ENCODE measurements around the gene PRDM12. TPM values are rescaled to one million over a fixed set of nuclear protein-coding genes. Genes with fewer than 3 reads are reported as not detected.

Gene PRDM12
- total RNA-seq, 4 donors from 2014 or later = 0.21 TPM; not detected in 3

DNA sequence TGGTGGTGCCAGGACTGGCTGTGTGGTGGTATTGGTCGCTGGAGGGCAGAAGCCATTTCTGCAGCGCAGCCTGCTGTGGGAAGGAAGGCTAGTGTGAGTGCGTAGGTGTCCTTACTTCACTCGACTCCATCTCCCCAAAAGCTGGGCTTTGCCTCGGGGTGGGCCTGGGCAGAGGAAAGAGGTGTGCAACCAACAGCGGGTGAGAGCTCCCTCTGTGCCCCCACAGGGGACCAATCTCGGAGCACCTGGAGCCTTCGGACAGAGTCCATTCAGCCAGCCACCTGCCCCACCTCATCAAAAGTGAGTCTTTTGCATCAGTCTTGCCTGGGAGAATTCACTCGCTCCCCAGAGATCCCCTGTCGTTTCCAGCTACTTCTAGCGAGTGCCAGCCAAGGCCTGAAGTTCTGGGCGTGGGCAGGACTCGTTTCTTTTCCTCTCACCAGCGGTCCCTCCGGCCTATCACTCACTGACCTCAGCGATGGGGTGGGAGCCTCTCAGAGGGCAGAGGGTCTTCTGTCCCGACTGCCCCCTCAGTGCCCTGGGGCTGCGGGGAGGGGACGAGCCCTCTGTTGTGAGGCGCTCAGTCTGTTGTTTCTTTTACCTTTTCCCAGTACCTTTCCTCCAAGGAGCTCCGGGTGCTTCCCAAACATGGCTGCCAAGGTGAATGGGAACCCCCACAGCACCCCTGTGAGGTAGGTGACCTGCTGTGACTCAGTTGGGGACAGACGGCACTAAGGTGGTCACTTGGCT lies 32.9 kb upstream of the PRDM12 start:
- no peak for TF ChIP-seq POLR2A (IDR thresholded peaks at IDR 0.05)
- TF ChIP-seq CTCF (IDR thresholded peaks at IDR 0.05) = no peak
- 90 to 92% methylated on average over 22 of the region's 22 CpGs for WGBS, 2 donors
- intact Hi-C loops (cut with DNase I; ENCODE audit: low total_unique reads) = no loop called here
- peak in 1 of 2 donors; percentile 71 for DNase-seq (ENCODE audit: low spot score in 2 of 2)
- no peak overlapping the region for H3K4me3 ChIP-seq (ENCODE audit: low read depth, poor library complexity, severe bottlenecking)

DNA sequence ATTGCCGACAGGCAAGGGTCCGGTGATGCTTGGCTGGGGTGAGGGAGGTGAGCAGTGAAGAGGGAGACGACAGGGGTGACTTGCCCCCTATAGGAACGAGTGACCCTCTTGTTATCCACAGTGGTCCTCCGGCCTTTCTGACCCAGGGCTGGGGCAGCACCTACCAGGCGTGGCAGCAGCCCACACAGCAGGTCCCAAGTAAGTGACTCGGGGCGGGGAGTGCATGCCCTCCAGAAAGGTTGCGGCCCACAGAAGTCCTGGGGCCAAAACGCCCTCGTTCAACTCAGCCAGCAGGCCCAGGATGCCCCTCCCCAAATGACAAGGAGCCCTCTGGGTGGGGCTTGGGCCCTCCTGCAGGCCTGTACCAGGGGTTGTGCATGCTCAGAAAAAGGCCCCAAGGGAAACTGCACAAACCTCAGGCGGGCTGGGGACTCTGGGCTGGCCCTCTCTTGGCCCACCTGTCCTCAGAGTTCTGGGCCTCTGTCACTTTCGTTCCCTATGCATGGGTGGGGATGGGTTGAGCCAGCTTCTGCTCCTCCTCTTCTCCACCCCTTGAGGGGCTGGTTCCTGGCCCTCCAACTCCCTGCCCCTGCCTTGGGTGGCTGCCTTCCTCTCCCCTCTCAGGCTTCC lies 32.2 kb upstream of the PRDM12 start:
- TF ChIP-seq POLR2A (IDR thresholded peaks at IDR 0.05) = no peak
- TF ChIP-seq CTCF (IDR thresholded peaks at IDR 0.05) = no peak
- no peak overlapping the region for H3K4me3 ChIP-seq (ENCODE audit: low read depth, poor library complexity, severe bottlenecking)
- WGBS, 2 donors = 89 to 92% methylated on average over 9 to 13 of the region's 13 CpGs
- intact Hi-C loops (cut with DNase I; ENCODE audit: low total_unique reads) = no loop called here
- peak in 1 of 2 donors; percentile 70 for DNase-seq (ENCODE audit: low spot score in 2 of 2)

GRCh38 chr9:130632841-130633240 lies 31.6 kb upstream of the PRDM12 start:
- DNase-seq (ENCODE audit: low spot score in 2 of 2) = peak in 1 of 2 donors; percentile 42
- no peak for TF ChIP-seq CTCF (IDR thresholded peaks at IDR 0.05)
- intact Hi-C loops (cut with DNase I; ENCODE audit: low total_unique reads) = no loop called here
- H3K4me3 ChIP-seq (ENCODE audit: low read depth, poor library complexity, severe bottlenecking) = no peak overlapping the region
- WGBS, 2 donors = 90 to 96% methylated on average over 7 of the region's 7 CpGs

GRCh38 chr9:130633336-130634190 lies 30.8 kb upstream of the PRDM12 start:
- no peak overlapping the region for H3K4me3 ChIP-seq (ENCODE audit: low read depth, poor library complexity, severe bottlenecking)
- intact Hi-C loops (cut with DNase I; ENCODE audit: low total_unique reads) = no loop called here
- WGBS, 2 donors = 94 to 95% methylated on average over 25 of the region's 25 CpGs
- DNase-seq (ENCODE audit: low spot score in 2 of 2) = peak in 1 of 2 donors; percentile 68
- no peak for TF ChIP-seq CTCF (IDR thresholded peaks at IDR 0.05)
- TF ChIP-seq POLR2A (IDR thresholded peaks at IDR 0.05) = no peak

- peak in 1 of 2 donors; percentile 56 for DNase-seq (ENCODE audit: low spot score in 2 of 2)
- no peak overlapping the region for H3K4me3 ChIP-seq (ENCODE audit: low read depth, poor library complexity, severe bottlenecking)
- WGBS, 2 donors = 91 to 92% methylated on average over 12 to 14 of the region's 14 CpGs
- TF ChIP-seq POLR2A (IDR thresholded peaks at IDR 0.05) (no peak), CTCF (IDR thresholded peaks at IDR 0.05) (no peak)
- intact Hi-C loops (cut with DNase I; ENCODE audit: low total_unique reads) = no loop called here
Measured at GRCh38 chr9:130634191-130634768, 30.1 kb upstream of the PRDM12 start.
